Stimulated activated CD8-positive, alpha-beta memory T cell treated with anti-CD3 and anti-CD28 coated beads, Interleukin-7, amount 100 ng/mL, for 4 hours (primary cell): ENCODE results near the gene MBD5.

Experiments used
- DNase-seq, 2 donors: peaks; one replicate each; pipeline ENCODE4 v3.0.0-alpha.2; 2020; ENCODE audit warnings: low read depth in 2 of 2

MBD5 gene

GRCh38 chr2:148302526-148302925, 281.6 kb downstream of the MBD5 start:
- DNase-seq: no peak

GRCh38 chr2:148303161-148303560, 282.3 kb downstream of the MBD5 start:
- DNase-seq: no peak

GRCh38 chr2:148305476-148305875, 284.6 kb downstream of the MBD5 start:
- no peak for DNase-seq

- no peak for DNase-seq
These were observed 285.1 kb downstream of the MBD5 start for GRCh38 chr2:148306027-148306426.

GRCh38 chr2:148317598-148317997, 296.7 kb downstream of the MBD5 start:
- no peak for DNase-seq

- DNase-seq: no peak
These were observed 317.6 kb downstream of the MBD5 start for GRCh38 chr2:148338541-148338940.

- no peak for DNase-seq
These were observed 321.2 kb downstream of the MBD5 start for GRCh38 chr2:148342086-148342485.

GRCh38 chr2:148350199-148350598, 329.3 kb downstream of the MBD5 start:
- DNase-seq: no peak

- DNase-seq: no peak
These were observed 330.7 kb downstream of the MBD5 start for GRCh38 chr2:148351437-148352143.

- no peak for DNase-seq
These were observed 337.5 kb downstream of the MBD5 start for GRCh38 chr2:148358375-148358774.

GRCh38 chr2:148360662-148361061, 339.8 kb downstream of the MBD5 start:
- DNase-seq: no peak

GRCh38 chr2:148362144-148362796, 341.4 kb downstream of the MBD5 start:
- DNase-seq: no peak

GRCh38 chr2:148375214-148375613, 354.3 kb downstream of the MBD5 start:
- DNase-seq: no peak

- no peak for DNase-seq
These were observed 370.4 kb downstream of the MBD5 start for GRCh38 chr2:148391324-148391723.

- DNase-seq: no peak
These were observed 381.9 kb downstream of the MBD5 start for GRCh38 chr2:148402786-148403185.

- no peak for DNase-seq
These were observed 390.0 kb downstream of the MBD5 start for GRCh38 chr2:148410899-148411298.

- no peak for DNase-seq
These were observed 395.4 kb downstream of the MBD5 start for GRCh38 chr2:148416248-148416647.

- no peak for DNase-seq
These were observed 409.2 kb downstream of the MBD5 start for GRCh38 chr2:148430101-148430500.

GRCh38 chr2:148447877-148448276, 427.0 kb downstream of the MBD5 start:
- DNase-seq: no peak

- no peak for DNase-seq
These were observed 429.6 kb downstream of the MBD5 start for GRCh38 chr2:148450531-148450930.

- no peak for DNase-seq
These were observed 430.2 kb downstream of the MBD5 start for GRCh38 chr2:148451046-148451445.

- DNase-seq: no peak
These were observed 434.9 kb downstream of the MBD5 start for GRCh38 chr2:148455791-148456190.

- DNase-seq: no peak
These were observed 437.3 kb downstream of the MBD5 start for GRCh38 chr2:148458171-148458570.

GRCh38 chr2:148459377-148459778, 438.5 kb downstream of the MBD5 start:
- DNase-seq: no peak
